Colonic mucosa (tissue), 4 donors: ENCODE results near the gene C1RL. TPM values are rescaled to one million over a fixed set of nuclear protein-coding genes. Genes with fewer than 3 reads are reported as not detected.

Source experiments
- DNase-seq: peaks from one replicate; pipeline ENCODE4 v3.0.0-alpha.2; 2020
- H3K27ac ChIP-seq: fragments of 200-600 bp; one replicate; pipeline ENCODE4 v1.8.0; 2021
- H3K27me3 ChIP-seq: fragments of 200-600 bp; one replicate; pipeline ENCODE4 v1.8.0; 2021
- H3K36me3 ChIP-seq: fragments of 200-600 bp; one replicate; pipeline ENCODE4 v1.8.0; 2021
- H3K4me1 ChIP-seq: fragments of 200-600 bp; one replicate; pipeline ENCODE4 v1.8.0; 2021; ENCODE audit warnings: mild to moderate bottlenecking
- H3K4me3 ChIP-seq: fragments of 200-600 bp; one replicate; pipeline ENCODE4 v1.8.0; 2021
- H3K9ac ChIP-seq, 2 donors: one replicate each; pipeline ENCODE4 v1.7.0; 2013; ENCODE audit warnings: control low read depth in 2 of 2, low read depth in 2 of 2, low read length in 2 of 2
- H3K9me3 ChIP-seq: fragments of 200-600 bp; one replicate; pipeline ENCODE4 v1.8.0; 2021
- CTCF ChIP-seq: fragments of 200-600 bp; IDR thresholded peaks from one replicate; pipeline ENCODE4 v1.8.0; 2022; ENCODE audit warnings: antibody characterized with exemption, mild to moderate bottlenecking
- intact Hi-C: fragments of 100-400 bp; cut with DNase I; formaldehyde crosslinking; loops from one replicate; pipeline ENCODE4 v1.14.1; 2022
- total RNA-seq, 2 donors: library from RNA; stranded (reverse); fragmentation: NEBNext Ultra II Directional in 1 of 2; extraction: Animal tissue kit (Norgen Biotek cat#: 25700) in 1 of 2; gene quantifications; one replicate each; pipeline ENCODE4 v1.2.1, GENCODE V29; 2021
- donor health status: healthy.
- donor health status: DM: no; HTN: no; CAD: no.
- donor health status: DM: no; HTN: no; CAD: no.

The C1RL gene
- total RNA-seq, 2 donors from 2014 or later: 39.5 to 39.7 TPM

GRCh38 chr12:7120166-7120565 lies 11.2 kb upstream of the C1RL start:
- DNase-seq: no peak
- H3K4me1 ChIP-seq: no peaks in the 10 kb centered on the region
- no peaks in the 10 kb centered on the region for H3K36me3 ChIP-seq
- H3K9ac ChIP-seq: no peak overlapping the region
- no peaks in the 10 kb centered on the region for H3K27me3 ChIP-seq
- no peak overlapping the region for H3K4me3 ChIP-seq
- TF ChIP-seq CTCF: no peak
- intact Hi-C loops: no loop called here
- no peaks in the 10 kb centered on the region for H3K9me3 ChIP-seq
- no peak overlapping the region for H3K27ac ChIP-seq

DNA sequence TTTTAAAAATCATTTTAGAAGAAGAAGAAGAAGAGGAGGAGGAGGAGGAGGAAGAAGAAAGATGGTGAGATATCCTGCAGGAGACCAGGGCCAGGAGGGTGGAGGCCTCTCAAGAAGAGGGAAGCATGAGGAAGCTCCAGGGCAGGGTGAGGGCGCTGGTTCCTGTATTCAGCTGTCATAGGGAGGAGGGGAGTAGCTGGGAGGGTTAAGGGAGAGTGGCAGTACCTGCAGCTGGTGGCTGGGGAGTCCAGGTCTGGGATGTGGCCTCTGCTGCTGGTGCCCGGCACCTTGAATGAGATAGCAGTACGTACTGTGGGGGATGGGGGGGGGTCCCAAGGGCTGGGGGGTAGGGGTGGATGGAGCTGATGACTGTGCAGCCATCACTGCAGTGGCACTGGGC lies 9.9 kb upstream of the C1RL start:
- H3K4me3 ChIP-seq: no peak overlapping the region
- no peaks in the 10 kb centered on the region for H3K9me3 ChIP-seq
- H3K9ac ChIP-seq: no peak overlapping the region
- TF ChIP-seq CTCF: no peak
- no peak overlapping the region for H3K27ac ChIP-seq
- no peaks in the 10 kb centered on the region for H3K27me3 ChIP-seq
- DNase-seq: no peak
- intact Hi-C loops: no loop called here
- no peaks in the 10 kb centered on the region for H3K36me3 ChIP-seq
- no peaks in the 10 kb centered on the region for H3K4me1 ChIP-seq

- H3K4me1 ChIP-seq: no peaks in the 10 kb centered on the region
- H3K27me3 ChIP-seq: no peaks in the 10 kb centered on the region
- no peak overlapping the region for H3K9ac ChIP-seq
- no peak for TF ChIP-seq CTCF
- DNase-seq: no peak
- H3K36me3 ChIP-seq: no peaks in the 10 kb centered on the region
- intact Hi-C loops: no loop called here
- no peak overlapping the region for H3K4me3 ChIP-seq
- H3K9me3 ChIP-seq: no peaks in the 10 kb centered on the region
- H3K27ac ChIP-seq: no peak overlapping the region
Measured at GRCh38 chr12:7117670-7118069, 8.7 kb upstream of the C1RL start.

- intact Hi-C loops: no loop called here
- H3K4me3 ChIP-seq: no peak overlapping the region
- no peaks in the 10 kb centered on the region for H3K9me3 ChIP-seq
- TF ChIP-seq CTCF: no peak
- H3K27me3 ChIP-seq: no peaks in the 10 kb centered on the region
- H3K4me1 ChIP-seq: no peaks in the 10 kb centered on the region
- no peaks in the 10 kb centered on the region for H3K36me3 ChIP-seq
- no peak overlapping the region for H3K27ac ChIP-seq
- H3K9ac ChIP-seq: no peak overlapping the region
- DNase-seq: no peak
Measured at GRCh38 chr12:7116916-7117315, 7.9 kb upstream of the C1RL start.

- no peak overlapping the region for H3K9ac ChIP-seq
- no peak overlapping the region for H3K4me3 ChIP-seq
- no peaks in the 10 kb centered on the region for H3K36me3 ChIP-seq
- intact Hi-C loops: no loop called here
- TF ChIP-seq CTCF: no peak
- no peaks in the 10 kb centered on the region for H3K4me1 ChIP-seq
- H3K27me3 ChIP-seq: no peaks in the 10 kb centered on the region
- H3K9me3 ChIP-seq: no peaks in the 10 kb centered on the region
- H3K27ac ChIP-seq: no peak overlapping the region
- no peak for DNase-seq
Measured at GRCh38 chr12:7116196-7116595, 7.2 kb upstream of the C1RL start.

- H3K4me1 ChIP-seq: no peaks in the 10 kb centered on the region
- no peaks in the 10 kb centered on the region for H3K36me3 ChIP-seq
- no peak overlapping the region for H3K27ac ChIP-seq
- no peaks in the 10 kb centered on the region for H3K27me3 ChIP-seq
- no peak for DNase-seq
- no peak for TF ChIP-seq CTCF
- H3K9ac ChIP-seq: no peak overlapping the region
- no peak overlapping the region for H3K4me3 ChIP-seq
- intact Hi-C loops: no loop called here
- H3K9me3 ChIP-seq: no peaks in the 10 kb centered on the region
Measured at GRCh38 chr12:7114851-7115250, 5.8 kb upstream of the C1RL start.
